ENCODE data around the gene NTSR2.

DNA sequence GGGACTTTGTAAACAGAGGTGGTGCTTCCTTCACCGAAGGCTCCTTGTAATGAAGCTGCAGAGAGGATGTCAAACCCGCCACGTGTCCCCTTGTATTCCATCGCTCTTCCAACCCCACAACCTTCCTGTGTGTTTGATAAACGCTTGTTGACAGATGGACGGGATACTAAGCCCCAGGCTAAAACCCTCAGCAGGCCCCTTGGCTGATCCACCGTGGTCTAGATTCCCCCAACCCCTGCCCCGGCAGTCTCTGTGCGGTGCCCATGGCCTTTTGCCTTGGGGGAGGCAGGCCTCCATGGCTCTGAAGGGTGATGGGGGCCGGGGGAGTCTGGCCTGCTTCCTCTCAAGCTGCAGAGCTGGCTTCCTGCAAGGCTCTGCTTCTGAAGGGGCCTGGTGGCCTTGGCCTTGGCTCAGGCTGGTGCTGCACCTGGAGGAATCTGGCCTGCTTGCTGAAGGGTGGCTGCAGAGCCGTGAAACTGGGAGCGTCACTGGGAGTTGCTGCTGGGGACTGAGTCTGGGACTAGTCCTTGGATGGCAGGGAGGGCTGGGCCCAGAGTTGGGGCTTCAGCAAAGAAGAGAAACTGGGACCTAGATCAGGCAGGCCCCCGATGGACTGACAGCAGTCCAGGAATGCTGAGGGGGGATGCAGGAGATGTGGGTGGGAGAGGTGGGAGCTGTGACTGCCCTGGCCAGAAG is 9.6 kb upstream of the NTSR2 start:
- no peak for TF ChIP-seq CTCF (IDR thresholded peaks at IDR 0.05)
- TF ChIP-seq POLR2A (IDR thresholded peaks at IDR 0.05) = no peak
- no peak for TF ChIP-seq EP300 (IDR thresholded peaks at IDR 0.05)

Data from tibial nerve (tissue), 4 donors.